NCI-H526 treated with DMSO at 0.1 percent for 48 hours (cell line): Measurements from ENCODE around the gene MAGEB6B.
"Not testable (repeated sequence)": the region's sequence is repeated elsewhere in the genome, so short reads cannot be mapped to it uniquely, and the experiment has no call there.

Experiments
- DNase-seq: peaks from one replicate; lab custom pipeline; 2025; lab: John Stamatoyannopoulos, UW

MAGEB6B gene

GRCh38 chrX:26160301-26160700 lies at the start of gene MAGEB6B:
Gene MAGEB6B (plus strand): TSS chrX:26160601. CDS start chrX:26160601, 0 bp downstream.
- DNase-seq, result no peak

- DNase-seq, result no peak
These were observed 22.1 kb upstream of the MAGEB6B start, which contains the start of gene MAGEB18 for GRCh38 chrX:26138274-26138673. Gene MAGEB18 (plus strand): TSS chrX:26138343. CDS start chrX:26138986, 643 bp downstream.

DNA sequence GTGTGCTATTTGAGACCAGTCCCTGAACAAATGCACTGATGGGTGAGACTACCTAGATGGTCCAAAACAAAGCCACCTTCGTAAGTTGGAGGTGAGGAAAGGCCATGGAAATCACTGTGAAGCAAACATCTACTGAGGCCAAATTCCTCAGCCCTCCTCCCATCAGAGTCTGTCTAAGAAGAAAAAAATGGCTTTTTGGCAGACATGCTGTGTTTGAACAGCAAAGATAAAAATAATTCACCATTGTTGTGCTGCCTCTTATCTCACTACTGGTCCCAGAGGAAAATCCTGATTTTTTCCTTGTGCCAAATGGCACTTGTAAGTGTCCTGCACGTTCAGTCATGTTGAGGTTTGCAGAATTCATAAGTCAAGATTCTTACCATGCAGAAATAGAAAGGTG lies 14.4 kb upstream of the MAGEB6B start:
- DNase-seq, result no peak

DNA sequence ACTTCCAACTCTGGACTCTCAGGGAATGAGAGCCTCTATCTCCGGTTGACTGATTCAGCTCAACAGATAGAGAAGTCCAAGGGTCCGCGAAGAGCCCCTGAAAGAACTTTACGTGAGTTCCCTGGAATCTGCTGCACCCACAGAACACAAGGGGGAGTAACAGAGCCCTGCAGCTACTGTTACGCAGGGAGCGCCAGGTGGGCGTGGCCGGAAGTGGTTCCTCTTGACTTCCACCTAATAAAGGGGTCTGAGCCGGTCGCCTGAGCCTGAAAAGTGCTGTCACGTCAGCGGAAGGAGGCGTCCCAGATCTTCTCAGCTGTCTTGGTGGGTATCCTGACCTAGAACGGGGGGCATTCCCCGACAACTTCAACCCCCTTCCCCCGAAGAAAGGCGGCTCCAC lies 31.8 kb downstream of the MAGEB6B start, which contains the start of gene MAGEB6:
Gene MAGEB6, plus strand, starts transcription at position 237 of the 400 bp plus-strand sequence. CDS start 1,407 bp downstream, outside the sequence.
- no peak for DNase-seq

DNA sequence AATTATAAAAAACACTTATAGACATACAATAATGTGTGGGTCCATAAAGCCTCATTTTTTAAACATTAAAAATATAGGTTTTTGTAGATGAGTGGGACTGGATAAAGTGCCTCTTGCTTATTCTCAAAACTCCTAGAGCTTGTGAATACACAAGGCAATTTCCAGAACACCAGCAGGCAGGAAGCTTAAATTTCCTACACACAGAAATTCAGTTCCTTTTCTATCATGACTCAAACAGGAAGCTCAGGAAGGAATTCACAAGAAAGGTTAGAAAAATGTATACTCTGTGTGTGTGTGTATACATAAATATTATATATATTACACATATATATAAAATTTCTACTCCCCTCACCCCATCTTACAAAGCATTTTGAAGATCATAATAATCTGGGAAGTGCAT lies 43.2 kb downstream of the MAGEB6B start:
- no peak for DNase-seq

GRCh38 chrX:26204717-26205116 lies 44.3 kb downstream of the MAGEB6B start:
- DNase-seq, result not testable (repeated sequence)

DNA sequence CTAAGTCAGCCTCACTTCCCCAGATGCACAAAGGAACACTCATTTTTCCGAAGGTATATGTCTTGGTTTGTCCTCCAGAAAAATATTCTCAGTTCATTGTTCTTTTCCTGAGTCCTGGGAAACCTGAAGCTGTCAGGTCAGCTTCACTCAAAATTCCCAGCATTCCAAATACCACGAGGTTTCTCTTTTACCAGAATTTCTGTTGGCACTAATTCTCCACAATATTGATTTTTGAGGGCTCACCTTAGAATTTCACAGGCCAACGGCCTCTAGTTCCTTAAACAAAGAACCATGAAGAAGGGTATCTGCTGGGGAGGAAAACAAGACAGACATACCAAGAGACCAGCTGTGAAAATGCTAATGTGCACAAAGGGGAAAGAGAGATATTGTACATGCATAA lies 47.6 kb downstream of the MAGEB6B start:
- no peak for DNase-seq
